ENCODE results near the gene ERP29. TPM values are rescaled to one million over a fixed set of nuclear protein-coding genes. Genes with fewer than 3 reads are reported as not detected.
A peak's percentile ranks its signal among the peaks of the same experiment; 100 is the strongest.

Gene ERP29
- polyA plus RNA-seq, 1 donor from 2014 or later: 159 TPM

GRCh38 chr12:112011685-112012084 lies 1.5 kb upstream of the ERP29 start:
- Histone ChIP-seq H3F3A (ENCODE audit: insufficient read depth, low read length, poor library complexity, severe bottlenecking) (peaks cover 3% of the 10 kb centered on the region), H3K9me3 (ENCODE audit: low read length) (no peaks in the 10 kb centered on the region), H3K36me3 (ENCODE audit: insufficient read depth, low read length) (peaks cover 9% of the 10 kb centered on the region), H3K9me2 (ENCODE audit: insufficient read depth, low read length) (no peaks in the 10 kb centered on the region), H3K4me3 (ENCODE audit: low read length) (peak overlapping the region; percentile 88), H3K9ac (ENCODE audit: low read length) (no peak overlapping the region), H3K79me2 (replicated peaks; ENCODE audit: insufficient read depth, low read length) (peaks cover 13% of the 10 kb centered on the region), H2AFZ (ENCODE audit: low read depth, low read length) (no peak overlapping the region), H3K27me3 (ENCODE audit: insufficient read depth, low read depth, low read length) (no peaks in the 10 kb centered on the region), H3K27ac (ENCODE audit: low read length) (no peak overlapping the region), H4K20me1 (ENCODE audit: insufficient read depth) (no peaks in the 10 kb centered on the region), H3K4me2 (ENCODE audit: low read length) (peak overlapping the region; percentile 80)
- no peak for TF ChIP-seq RAD21 (conservative IDR thresholded peaks at IDR 0.05)
- TF ChIP-seq CTCF (IDR thresholded peaks at IDR 0.05; ENCODE audit: poor library complexity, severe bottlenecking): no peak
- no peak for TF ChIP-seq REST (IDR thresholded peaks at IDR 0.05; ENCODE audit: borderline replicate concordance)

GRCh38 chr12:112013601-112014402 lies 576 bp downstream of the ERP29 start:
- Histone ChIP-seq H3K36me3 (ENCODE audit: insufficient read depth, low read length) (peaks cover 9% of the 10 kb centered on the region), H2AFZ (ENCODE audit: low read depth, low read length) (peak overlapping the region; percentile 65), H3F3A (ENCODE audit: insufficient read depth, low read length, poor library complexity, severe bottlenecking) (peaks cover 3% of the 10 kb centered on the region), H3K9me3 (ENCODE audit: low read length) (no peaks in the 10 kb centered on the region), H3K4me2 (ENCODE audit: low read length) (peak overlapping the region; percentile 47), H3K9me2 (ENCODE audit: insufficient read depth, low read length) (no peaks in the 10 kb centered on the region), H3K79me2 (replicated peaks; ENCODE audit: insufficient read depth, low read length) (peaks cover 31% of the 10 kb centered on the region), H3K27me3 (ENCODE audit: insufficient read depth, low read depth, low read length) (no peaks in the 10 kb centered on the region), H4K20me1 (ENCODE audit: insufficient read depth) (no peaks in the 10 kb centered on the region), H3K9ac (ENCODE audit: low read length) (peak overlapping the region; percentile 99), H3K4me3 (ENCODE audit: low read length) (peak overlapping the region; percentile 88), H3K27ac (ENCODE audit: low read length) (peak overlapping the region; percentile 99)
- TF ChIP-seq EZH2 (IDR thresholded peaks at IDR 0.05; ENCODE audit: borderline replicate concordance, insufficient read depth, low read length, poor library complexity, severe bottlenecking) (no peak), MXI1 (conservative IDR thresholded peaks at IDR 0.05; ENCODE audit: poor library complexity, severe bottlenecking) (peak; percentile 40), SMC3 (conservative IDR thresholded peaks at IDR 0.05; ENCODE audit: poor library complexity) (peak; percentile 6), EP300 (conservative IDR thresholded peaks at IDR 0.05; ENCODE audit: poor library complexity, severe bottlenecking) (peak; percentile 32), REST (IDR thresholded peaks at IDR 0.05; ENCODE audit: borderline replicate concordance) (peak; percentile 85), CTCF (IDR thresholded peaks at IDR 0.05; ENCODE audit: poor library complexity, severe bottlenecking) (peak; percentile 34), TAF1 (IDR thresholded peaks at IDR 0.05; ENCODE audit: low read depth) (peak; percentile 67), RAD21 (conservative IDR thresholded peaks at IDR 0.05) (no peak), POLR2AphosphoS5 (IDR thresholded peaks at IDR 0.05) (peak; percentile 91)

All from neural cell (in vitro differentiated cells).